Measurements from ENCODE around the gene RASGRP2.

- TF ChIP-seq POLR2A (IDR thresholded peaks at IDR 0.05) (no peak), CTCF (IDR thresholded peaks at IDR 0.05) (no peak)
These were observed 4.1 kb downstream of the RASGRP2 start for GRCh38 chr11:64739871-64740270.
